M059J (cell line): ENCODE measurements around the gene TOMM22. TPM values are rescaled to one million over a fixed set of nuclear protein-coding genes. Genes with fewer than 3 reads are reported as not detected.
A peak's percentile ranks its signal among the peaks of the same experiment; 100 is the strongest.

Experiments used
- DNase-seq: peaks from one replicate; pipeline ENCODE4 v3.0.0-alpha.2; 2012; ENCODE audit warnings: low read depth
- total RNA-seq: library from RNA; depleted of rRNA; stranded (reverse); fragments of >200 nt; shearing (Covaris generic); gene quantifications from 2 replicates; pipeline ENCODE4 v1.2.3, GENCODE V29; 2014

TOMM22 gene
- total RNA-seq, 1 experiment from 2014 or later = 52.4 TPM

GRCh38 chr22:38696606-38697424 is 15.1 kb downstream of the TOMM22 start:
- peak; percentile 85 for DNase-seq

GRCh38 chr22:38697425-38698089 is 15.8 kb downstream of the TOMM22 start:
- peak; percentile 24 for DNase-seq

GRCh38 chr22:38698407-38699094 is 16.8 kb downstream of the TOMM22 start:
- no peak for DNase-seq

- no peak for DNase-seq
Measured at GRCh38 chr22:38699143-38699542, 17.4 kb downstream of the TOMM22 start.

GRCh38 chr22:38699784-38700183 is 18.0 kb downstream of the TOMM22 start:
- peak; percentile 65 for DNase-seq

- peak; percentile 63 for DNase-seq
Measured at GRCh38 chr22:38700270-38700788, 18.6 kb downstream of the TOMM22 start.

- peak; percentile 85 for DNase-seq
Measured at GRCh38 chr22:38700789-38701628, 19.3 kb downstream of the TOMM22 start, which contains the start of gene JOSD1. Gene JOSD1, minus strand, starts transcription at chr22:38700943. Its CDS starts 956 bp downstream, at chr22:38699987.

GRCh38 chr22:38704654-38705234 is 23.0 kb downstream of the TOMM22 start:
- peak; percentile 20 for DNase-seq

GRCh38 chr22:38705235-38706100 is 23.7 kb downstream of the TOMM22 start, which contains the start of gene GTPBP1:
Gene GTPBP1, plus strand, starts transcription at chr22:38705944. Its CDS starts 12 bp downstream, at chr22:38705956.
- peak; percentile 99 for DNase-seq

GRCh38 chr22:38706101-38706900 is 24.5 kb downstream of the TOMM22 start:
- DNase-seq = peak; percentile 45

GRCh38 chr22:38706901-38707195 is 25.1 kb downstream of the TOMM22 start:
- DNase-seq = no peak

- DNase-seq = peak; percentile 72
Measured at GRCh38 chr22:38707346-38707745, 25.6 kb downstream of the TOMM22 start.

GRCh38 chr22:38707984-38708383 is 26.2 kb downstream of the TOMM22 start:
- no peak for DNase-seq

- DNase-seq = no peak
Measured at GRCh38 chr22:38709306-38709705, 27.5 kb downstream of the TOMM22 start.

GRCh38 chr22:38710351-38710750 is 28.6 kb downstream of the TOMM22 start:
- DNase-seq = no peak

- no peak for DNase-seq
Measured at GRCh38 chr22:38710866-38711265, 29.1 kb downstream of the TOMM22 start.

- DNase-seq = no peak
Measured at GRCh38 chr22:38712486-38713207, 30.9 kb downstream of the TOMM22 start.

- DNase-seq = no peak
Measured at GRCh38 chr22:38713921-38714320, 32.2 kb downstream of the TOMM22 start.
